NCI-H1417 (cell line): ENCODE data around the gene SGPL1.

ENCODE experiments used
- DNase-seq, 3 experiments: peaks; one replicate each; lab custom pipeline; 2025; lab: John Stamatoyannopoulos, UW

SGPL1 gene

GRCh38 chr10:70921285-70921684 is 105.5 kb downstream of the SGPL1 start:
- no peak for DNase-seq

GRCh38 chr10:70923696-70924095 is 107.9 kb downstream of the SGPL1 start:
- DNase-seq = no peak

- peak in 2 of 3 experiments; percentile 23 to 43 for DNase-seq
Observed at GRCh38 chr10:70925377-70926225, 109.9 kb downstream of the SGPL1 start.

- DNase-seq = no peak
Observed at GRCh38 chr10:70926226-70927000, 110.7 kb downstream of the SGPL1 start.

- DNase-seq = peak in 1 of 3 experiments; percentile 8
Observed at GRCh38 chr10:70927189-70927943, 111.6 kb downstream of the SGPL1 start.

- no peak for DNase-seq
Observed at GRCh38 chr10:70928140-70928539, 112.4 kb downstream of the SGPL1 start.

- DNase-seq = no peak
Observed at GRCh38 chr10:70930263-70931000, 114.7 kb downstream of the SGPL1 start.
